Stimulated activated CD8-positive, alpha-beta memory T cell treated with anti-CD3 and anti-CD28 coated beads, Interleukin-7, amount 100 ng/mL, for 4 hours (primary cell): ENCODE data around the gene KLHL13.
"Not testable (repeated sequence)": the region's sequence is repeated elsewhere in the genome, so short reads cannot be mapped to it uniquely, and the experiment has no call there.

Experiments
- DNase-seq, 2 donors: peaks; one replicate each; pipeline ENCODE4 v3.0.0-alpha.2; 2020; ENCODE audit warnings: low read depth in 2 of 2

The KLHL13 gene

GRCh38 chrX:117992192-117992723 is 124.4 kb downstream of the KLHL13 start:
- DNase-seq = no peak

DNA sequence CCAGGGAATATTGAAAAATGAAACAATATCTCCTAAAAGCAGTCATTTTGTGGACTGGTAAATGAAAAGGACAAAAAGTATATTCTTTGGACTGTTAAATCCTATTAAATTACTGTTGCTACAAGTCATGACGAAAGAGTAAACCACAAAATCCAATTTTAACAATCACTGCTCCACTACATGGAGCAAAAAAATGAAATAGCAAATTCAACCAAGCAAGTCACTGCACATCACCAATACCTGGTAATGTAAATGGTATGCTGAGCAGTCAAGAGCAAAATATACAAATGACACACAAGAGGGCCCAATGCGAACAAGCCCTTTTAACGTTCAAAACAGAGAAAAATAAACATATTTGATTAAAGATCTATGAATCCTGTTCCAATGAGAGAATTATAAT is 126.2 kb downstream of the KLHL13 start:
- DNase-seq = no peak

DNA sequence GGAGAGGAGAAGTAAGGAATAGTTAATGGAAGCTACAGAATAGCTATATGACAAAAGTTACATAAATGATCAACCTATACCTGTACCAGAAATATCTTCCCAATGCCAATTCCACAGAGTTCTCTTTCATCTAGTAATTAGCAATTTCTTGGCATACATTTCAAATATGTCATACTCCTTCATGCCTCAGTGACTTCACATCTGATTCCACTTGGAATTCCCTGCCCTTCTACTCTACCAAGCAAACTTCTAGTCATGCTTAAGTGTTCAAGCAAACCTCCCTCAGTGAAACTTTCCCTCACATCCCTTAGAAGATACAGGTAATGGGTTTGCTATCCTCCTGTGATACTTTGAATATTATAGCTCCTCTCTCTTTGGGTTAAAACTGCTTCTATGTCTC is 127.1 kb downstream of the KLHL13 start:
- DNase-seq = no peak

- DNase-seq = no peak
Measured at GRCh38 chrX:117987373-117987772, 129.2 kb downstream of the KLHL13 start.

- DNase-seq = no peak
Measured at GRCh38 chrX:117985241-117985640, 131.4 kb downstream of the KLHL13 start.

DNA sequence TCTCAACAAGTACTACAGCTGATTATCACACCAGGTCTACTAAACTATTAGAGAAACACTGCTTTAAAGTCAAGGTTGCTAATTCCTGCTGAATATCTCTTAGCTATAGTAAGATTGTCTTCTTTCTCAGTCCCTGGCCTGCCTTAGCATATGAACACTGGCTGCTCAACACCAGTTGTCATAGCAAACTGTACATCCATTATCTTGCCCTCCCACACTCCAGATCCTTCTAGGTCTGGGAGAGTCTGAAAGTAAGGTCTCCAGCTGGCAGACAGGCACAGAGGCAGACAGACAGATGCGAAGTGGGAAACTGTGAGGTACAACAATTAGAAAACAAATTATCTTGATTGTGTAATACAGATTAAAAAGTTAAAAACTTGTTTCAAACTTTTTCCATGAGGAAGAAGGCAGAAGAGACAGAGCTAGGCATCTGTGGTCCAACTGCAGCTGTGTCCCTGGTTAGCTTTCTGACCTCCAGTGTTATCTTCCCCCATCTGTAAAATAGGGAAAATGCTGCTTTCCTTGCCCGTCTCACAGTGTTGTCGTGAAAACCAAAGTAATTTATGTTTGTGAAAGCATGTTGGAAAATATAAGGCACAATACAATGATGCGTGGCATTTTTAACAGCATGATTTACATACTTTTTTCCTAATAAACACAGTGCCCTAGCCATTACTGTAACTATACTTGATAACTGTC is 133.8 kb downstream of the KLHL13 start:
- no peak for DNase-seq

DNA sequence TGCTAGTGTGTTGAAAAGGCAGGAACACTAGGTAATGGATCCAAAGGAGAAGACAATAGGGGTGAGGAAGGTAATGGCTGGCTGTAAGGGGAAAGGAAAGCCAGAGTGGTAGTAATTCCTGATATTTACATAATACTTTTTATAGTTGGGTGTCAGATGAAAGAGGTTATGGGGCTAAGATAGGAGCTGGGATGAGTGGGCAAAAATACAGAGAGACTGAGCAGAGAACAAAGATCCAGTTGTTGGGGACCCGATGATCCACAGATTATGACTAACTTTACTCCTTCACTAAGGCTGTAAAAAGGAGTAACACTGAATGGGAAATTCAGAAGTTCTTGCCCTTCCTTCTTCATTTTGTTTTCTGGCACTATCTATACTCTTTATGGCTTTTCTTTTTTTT is 138.2 kb downstream of the KLHL13 start:
- no peak for DNase-seq

GRCh38 chrX:117977526-117977925 is 139.1 kb downstream of the KLHL13 start:
- no peak for DNase-seq

DNA sequence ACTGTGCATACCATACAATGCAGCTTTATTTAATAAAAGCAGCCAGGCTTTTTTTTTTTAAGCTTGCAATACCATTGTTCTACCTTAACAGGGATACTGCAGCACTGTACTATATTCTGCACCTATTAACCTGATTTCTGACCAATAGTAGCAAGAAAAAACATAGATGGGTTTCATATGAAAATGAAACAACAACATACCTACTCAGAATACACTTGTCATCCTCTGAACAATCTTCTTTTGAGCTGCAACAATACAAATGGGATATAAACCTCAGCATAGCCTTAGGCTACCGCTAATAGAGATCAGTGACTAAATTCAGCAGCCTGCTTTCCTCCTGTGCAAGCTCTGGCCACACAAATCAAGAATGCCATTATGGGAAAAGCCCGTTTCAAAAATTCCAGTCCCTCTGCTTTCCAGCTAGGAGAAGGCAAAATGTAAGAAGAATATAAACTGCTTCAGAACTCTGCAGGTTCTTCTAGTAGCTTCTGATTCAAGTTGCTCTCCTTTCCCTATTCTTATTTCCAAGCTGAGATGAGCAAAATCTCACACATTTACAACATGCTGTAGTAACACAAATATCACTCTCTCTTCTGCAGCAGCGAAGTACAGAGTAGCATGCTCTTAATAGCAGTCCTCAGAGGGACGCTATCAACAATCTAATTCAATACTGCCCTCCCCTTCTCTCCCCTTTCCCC is 143.4 kb downstream of the KLHL13 start:
- DNase-seq = no peak

GRCh38 chrX:117972711-117973109 is 143.9 kb downstream of the KLHL13 start:
- no peak for DNase-seq

GRCh38 chrX:117969782-117970181 is 146.8 kb downstream of the KLHL13 start:
- DNase-seq = no peak

GRCh38 chrX:117969328-117969727 is 147.3 kb downstream of the KLHL13 start:
- no peak for DNase-seq

- no peak for DNase-seq
Measured at GRCh38 chrX:117959045-117959444, 157.6 kb downstream of the KLHL13 start.

- DNase-seq = no peak
Measured at GRCh38 chrX:117957128-117957527, 159.5 kb downstream of the KLHL13 start.

GRCh38 chrX:117939296-117939695 is 177.3 kb downstream of the KLHL13 start:
- DNase-seq = not testable (repeated sequence)

DNA sequence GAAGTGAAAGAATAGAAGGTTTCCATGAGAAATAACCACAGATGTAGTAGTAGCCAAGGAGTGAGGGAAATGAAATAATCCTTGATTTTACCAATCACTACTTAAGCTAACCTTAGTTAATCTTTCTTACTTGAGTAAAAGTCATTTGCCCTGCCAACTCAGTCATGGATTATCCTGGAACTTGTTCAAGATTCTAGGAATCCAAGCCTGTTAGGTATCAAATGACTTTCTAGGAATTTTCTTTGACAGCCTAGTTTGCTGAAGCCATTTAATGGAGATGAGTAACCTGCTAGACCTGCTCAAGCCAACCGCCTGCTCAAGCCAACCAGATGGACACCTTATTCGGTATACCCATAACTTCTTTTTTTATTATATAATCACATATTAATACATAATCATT is 180.5 kb downstream of the KLHL13 start:
- DNase-seq = no peak

GRCh38 chrX:117930116-117930515 is 186.5 kb downstream of the KLHL13 start:
- DNase-seq = not testable (repeated sequence)

GRCh38 chrX:117919755-117920154 is 196.9 kb downstream of the KLHL13 start:
- no peak for DNase-seq

DNA sequence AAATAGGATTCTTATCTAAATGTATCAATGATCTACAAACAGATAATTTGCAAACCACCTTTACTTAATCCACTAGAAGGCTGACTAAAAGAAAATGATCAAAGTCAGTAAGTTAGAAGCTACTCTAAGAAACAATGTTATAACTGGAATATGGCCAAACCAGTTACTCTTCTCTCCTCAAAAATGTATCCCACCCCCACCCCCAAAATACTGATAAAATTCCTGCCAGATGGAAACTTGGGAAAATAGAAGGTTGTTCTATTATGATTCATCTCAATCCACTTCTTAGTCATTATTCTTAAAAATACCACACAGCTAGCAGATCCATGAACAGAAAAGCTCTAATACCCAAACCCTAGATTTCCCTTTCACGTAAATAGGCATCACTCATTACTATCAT is 206.4 kb downstream of the KLHL13 start:
- DNase-seq = no peak

DNA sequence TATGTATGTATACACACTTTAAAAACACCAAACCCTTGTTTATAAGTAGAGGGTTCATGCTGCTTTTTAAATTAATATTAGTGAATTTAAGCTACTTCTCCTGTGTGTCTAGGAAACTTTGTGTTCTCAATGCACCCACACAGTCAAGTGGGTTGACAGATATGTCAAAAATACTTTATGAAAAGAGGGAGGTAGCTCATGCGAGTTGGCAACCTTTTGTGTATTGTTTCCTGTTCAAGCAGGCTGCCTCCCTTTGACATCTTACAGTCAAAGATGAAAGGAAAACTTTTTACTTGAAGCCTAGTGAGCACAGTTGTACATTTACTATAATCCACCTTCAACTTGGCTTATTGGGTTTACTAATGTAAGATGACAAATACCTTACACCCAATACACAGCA is 218.4 kb downstream of the KLHL13 start:
- DNase-seq = no peak

- DNase-seq = no peak
Measured at GRCh38 chrX:117895418-117895817, 221.2 kb downstream of the KLHL13 start.

DNA sequence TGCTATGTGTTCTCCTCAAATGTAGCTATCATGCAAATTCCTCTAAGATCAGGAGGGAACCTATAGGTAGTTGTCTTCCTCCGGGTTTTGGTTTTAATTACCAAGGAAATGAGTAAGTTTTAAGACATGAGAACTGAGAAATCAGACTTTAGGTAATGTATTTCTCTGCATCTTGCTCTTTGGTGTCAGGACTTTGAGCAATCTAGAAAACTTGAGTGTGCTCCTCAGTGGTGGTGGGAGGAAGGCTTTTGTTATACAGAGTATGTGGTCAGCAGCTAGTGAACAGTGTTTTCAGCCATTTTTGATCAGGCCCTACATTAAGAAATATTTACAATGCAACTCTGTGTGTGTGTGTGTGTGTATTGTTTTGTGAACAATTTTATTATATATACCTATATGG is 224.1 kb downstream of the KLHL13 start:
- DNase-seq = no peak

- no peak for DNase-seq
Measured at GRCh38 chrX:117871796-117872195, 244.8 kb downstream of the KLHL13 start.
